Right atrium auricular region (tissue), 2 donors: ENCODE data around the gene KAZN. TPM values are rescaled to one million over a fixed set of nuclear protein-coding genes. Genes with fewer than 3 reads are reported as not detected.

ENCODE experiments used
- DNase-seq: peaks from one replicate; pipeline ENCODE4 v3.0.0-alpha.2; 2019; ENCODE audit warnings: low spot score
- H3K27ac ChIP-seq, 2 donors: fragments of 200-600 bp; sonication (generic); 1 replicate in 1 of 2; 2 replicates in 1 of 2; pipeline ENCODE4 v1.5.1; 2016 to 2019
- H3K27me3 ChIP-seq, 2 donors: fragments of 200-600 bp; sonication (generic); one replicate each; pipeline versions ENCODE4 v1.5.1 to v1.6.0; 2017 to 2019
- H3K36me3 ChIP-seq: fragments of 200-600 bp; sonication (generic); one replicate; pipeline ENCODE4 v1.5.1; 2016
- H3K4me1 ChIP-seq, 2 donors: fragments of 200-600 bp; sonication (generic); one replicate each; pipeline versions ENCODE4 v1.5.1 to v1.6.0; 2017 to 2019
- H3K4me3 ChIP-seq, 2 donors: fragments of 200-600 bp; sonication (generic); 1 replicate in 1 of 2; 2 replicates in 1 of 2; pipeline ENCODE4 v1.5.1; 2017 to 2019; ENCODE audit warnings: mild to moderate bottlenecking in 1 of 2, moderate library complexity in 1 of 2
- H3K9me3 ChIP-seq, 2 donors: fragments of 200-600 bp; sonication (generic); one replicate each; pipeline ENCODE4 v1.5.1; 2019
- CTCF ChIP-seq, 2 donors: fragments of 200-600 bp; sonication (generic); IDR thresholded peaks; one replicate each; pipeline ENCODE4 v1.5.1; 2019; ENCODE audit warnings: antibody characterized with exemption in 2 of 2
- total RNA-seq, 2 donors: library from RNA; depleted of rRNA; stranded (reverse); fragments of >200 nt; gene quantifications; one replicate each; pipeline ENCODE4 v1.1.0, GENCODE V29; 2016

Gene KAZN
- total RNA-seq, 2 donors from 2014 or later, result 3.9 to 6.8 TPM

DNA sequence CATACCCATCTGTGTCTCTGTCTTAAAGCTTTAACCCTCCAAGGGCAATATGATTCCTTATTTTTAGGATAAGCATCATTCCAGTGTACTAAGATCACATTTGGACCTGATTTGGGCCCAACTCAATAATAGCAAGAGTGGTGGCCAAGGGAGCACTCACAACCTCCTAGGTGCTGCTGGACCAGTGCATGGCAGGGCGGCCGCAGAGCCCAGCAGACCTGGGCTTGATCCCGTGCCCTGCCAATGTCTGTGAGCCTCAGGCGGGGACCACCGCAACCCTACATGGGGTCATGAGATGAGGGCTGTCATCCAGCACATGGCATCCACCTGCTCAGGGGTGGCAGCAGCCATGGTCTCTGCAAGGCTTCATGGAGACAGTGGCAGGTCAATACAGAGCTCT is 353.3 kb downstream of the KAZN start:
- Histone ChIP-seq H3K9me3 (peaks cover 0 to 5% of the 10 kb centered on the region in 2 donors), H3K4me3 (no peak overlapping the region), H3K36me3 (no peaks in the 10 kb centered on the region), H3K4me1 (peaks cover 0 to 24% of the 10 kb centered on the region in 2 donors), H3K27me3 (no peaks in the 10 kb centered on the region), H3K27ac (no peak overlapping the region)
- no peak for TF ChIP-seq CTCF (IDR thresholded peaks at IDR 0.05)
- DNase-seq, result no peak

DNA sequence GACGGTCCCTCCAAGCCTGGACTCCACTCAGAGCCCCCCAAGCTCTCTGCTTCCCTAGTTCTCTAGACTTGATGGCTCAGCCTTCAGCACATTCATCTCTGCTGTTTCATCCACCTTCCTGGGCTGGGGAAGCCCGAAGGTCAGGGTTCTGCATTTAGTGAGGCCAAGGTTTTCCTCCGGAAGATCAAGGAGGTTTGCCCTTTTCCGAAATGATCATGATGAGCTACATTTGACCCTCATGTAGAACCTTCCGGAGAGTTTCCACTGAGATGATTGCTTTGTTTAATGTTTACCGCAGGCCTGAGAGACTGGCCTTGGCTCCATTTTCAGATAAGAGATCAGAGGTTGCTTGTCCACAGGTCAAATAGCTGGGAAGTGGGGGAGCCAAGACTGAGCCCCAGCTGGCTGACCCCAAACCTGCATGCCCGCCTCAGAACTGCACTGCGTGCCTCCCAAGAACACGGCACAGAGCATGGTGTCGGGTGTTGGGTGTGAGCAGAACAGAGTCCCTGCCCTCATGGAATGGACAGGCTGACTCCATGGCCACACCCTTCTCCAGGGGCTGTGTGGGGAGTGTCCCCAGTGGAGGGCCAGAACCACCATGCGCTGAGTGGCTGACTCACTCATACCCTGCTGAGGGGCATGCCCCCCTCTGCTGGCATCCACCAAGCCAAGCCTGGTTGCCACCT is 354.3 kb downstream of the KAZN start:
- no peak for TF ChIP-seq CTCF (IDR thresholded peaks at IDR 0.05)
- Histone ChIP-seq H3K4me1 (peaks cover 0 to 20% of the 10 kb centered on the region in 2 donors), H3K36me3 (no peaks in the 10 kb centered on the region), H3K27ac (no peak overlapping the region), H3K9me3 (peaks cover 0 to 5% of the 10 kb centered on the region in 2 donors), H3K27me3 (no peaks in the 10 kb centered on the region), H3K4me3 (no peak overlapping the region)
- DNase-seq, result no peak

- Histone ChIP-seq H3K4me1 (peaks cover 0 to 20% of the 10 kb centered on the region in 2 donors), H3K4me3 (no peak overlapping the region), H3K27ac (no peak overlapping the region), H3K36me3 (no peaks in the 10 kb centered on the region), H3K9me3 (peaks cover 0 to 5% of the 10 kb centered on the region in 2 donors), H3K27me3 (no peaks in the 10 kb centered on the region)
- DNase-seq, result no peak
- TF ChIP-seq CTCF (IDR thresholded peaks at IDR 0.05), result no peak
These were observed 355.7 kb downstream of the KAZN start for GRCh38 chr1:14954210-14954609.

DNA sequence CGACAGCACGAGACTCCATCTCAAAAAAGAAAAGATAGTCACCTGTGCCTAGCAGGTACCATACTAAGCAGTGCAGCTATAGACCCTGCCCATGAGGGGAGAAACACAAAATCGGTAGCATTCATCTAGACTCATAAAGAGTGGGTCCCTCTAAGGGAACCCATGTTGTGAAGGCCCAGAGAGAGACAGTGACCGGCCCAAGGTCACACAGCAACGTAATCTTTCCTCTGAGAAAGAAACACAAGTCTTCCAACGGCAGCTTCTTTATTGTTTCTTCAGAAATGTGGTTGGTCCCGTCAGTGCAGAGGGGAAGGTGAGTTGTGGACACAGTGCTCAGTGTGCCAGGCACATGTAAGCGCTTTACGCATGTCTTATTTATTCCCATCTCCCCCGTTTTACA is 356.4 kb downstream of the KAZN start:
- H3K27me3 ChIP-seq, result no peaks in the 10 kb centered on the region
- no peak overlapping the region for H3K4me3 ChIP-seq
- H3K27ac ChIP-seq, result no peak overlapping the region
- TF ChIP-seq CTCF (IDR thresholded peaks at IDR 0.05), result no peak
- no peak for DNase-seq
- no peaks in the 10 kb centered on the region for H3K36me3 ChIP-seq
- H3K9me3 ChIP-seq, result peaks cover 0 to 5% of the 10 kb centered on the region in 2 donors
- H3K4me1 ChIP-seq, result peaks cover 0 to 20% of the 10 kb centered on the region in 2 donors

- Histone ChIP-seq H3K27me3 (no peaks in the 10 kb centered on the region), H3K4me3 (no peak overlapping the region), H3K9me3 (peaks cover 0 to 5% of the 10 kb centered on the region in 2 donors), H3K36me3 (no peaks in the 10 kb centered on the region), H3K4me1 (peaks cover 0 to 20% of the 10 kb centered on the region in 2 donors), H3K27ac (no peak overlapping the region)
- TF ChIP-seq CTCF (IDR thresholded peaks at IDR 0.05), result no peak
- DNase-seq, result no peak
These were observed 356.9 kb downstream of the KAZN start for GRCh38 chr1:14955402-14955801.

DNA sequence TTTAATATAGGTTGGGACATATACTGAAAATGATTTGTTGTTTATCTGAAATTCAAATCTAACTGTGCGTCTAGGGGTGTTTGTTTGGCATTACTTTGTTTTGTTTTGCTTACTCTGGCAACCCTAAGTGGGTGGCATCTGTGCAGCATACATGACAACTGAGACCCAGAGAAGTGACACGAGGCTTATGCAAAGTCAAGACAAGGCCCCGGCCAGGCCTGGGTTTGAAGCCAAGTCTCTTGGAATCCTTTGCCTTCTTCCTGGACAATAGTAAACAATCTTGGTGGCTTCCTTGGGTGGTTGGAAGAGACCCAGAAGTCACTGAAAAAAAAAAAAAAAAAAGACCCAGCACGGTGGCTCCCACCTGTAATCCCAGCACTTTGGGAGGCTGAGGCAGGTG is 357.5 kb downstream of the KAZN start:
- DNase-seq, result no peak
- TF ChIP-seq CTCF (IDR thresholded peaks at IDR 0.05), result no peak
- H3K9me3 ChIP-seq, result peaks cover 0 to 5% of the 10 kb centered on the region in 2 donors
- no peaks in the 10 kb centered on the region for H3K36me3 ChIP-seq
- H3K4me1 ChIP-seq, result peaks cover 0 to 20% of the 10 kb centered on the region in 2 donors
- H3K27ac ChIP-seq, result no peak overlapping the region
- H3K27me3 ChIP-seq, result no peaks in the 10 kb centered on the region
- H3K4me3 ChIP-seq, result no peak overlapping the region
